Measurements from ENCODE around the gene KIF11. TPM values are rescaled to one million over a fixed set of nuclear protein-coding genes. Genes with fewer than 3 reads are reported as not detected.
A peak's percentile ranks its signal among the peaks of the same experiment; 100 is the strongest.

Gene KIF11
- total RNA-seq, 1 donor: 46.5 TPM

DNA sequence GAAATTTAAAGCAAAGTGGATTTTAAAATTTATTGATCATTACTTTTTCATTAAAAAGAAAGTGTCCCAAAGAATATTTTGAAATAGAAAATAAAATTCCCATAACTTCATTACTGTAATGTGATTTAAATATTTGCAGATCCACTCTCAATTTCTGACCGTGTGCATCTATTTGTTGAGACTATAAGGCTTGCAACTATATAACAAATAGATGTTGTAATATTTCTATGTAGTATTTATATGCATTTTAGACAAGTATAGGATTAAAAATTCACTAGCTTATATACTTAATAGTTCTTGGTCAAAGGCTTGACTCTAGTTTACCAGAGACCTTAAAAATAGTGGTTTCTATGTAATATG lies 100.6 kb downstream of the KIF11 start:
- DNase-seq (ENCODE audit: low read depth): no peak
- no peak overlapping the region for H3K4me3 ChIP-seq (ENCODE audit: low read depth, low read length)
- TF ChIP-seq, protein P1, sequence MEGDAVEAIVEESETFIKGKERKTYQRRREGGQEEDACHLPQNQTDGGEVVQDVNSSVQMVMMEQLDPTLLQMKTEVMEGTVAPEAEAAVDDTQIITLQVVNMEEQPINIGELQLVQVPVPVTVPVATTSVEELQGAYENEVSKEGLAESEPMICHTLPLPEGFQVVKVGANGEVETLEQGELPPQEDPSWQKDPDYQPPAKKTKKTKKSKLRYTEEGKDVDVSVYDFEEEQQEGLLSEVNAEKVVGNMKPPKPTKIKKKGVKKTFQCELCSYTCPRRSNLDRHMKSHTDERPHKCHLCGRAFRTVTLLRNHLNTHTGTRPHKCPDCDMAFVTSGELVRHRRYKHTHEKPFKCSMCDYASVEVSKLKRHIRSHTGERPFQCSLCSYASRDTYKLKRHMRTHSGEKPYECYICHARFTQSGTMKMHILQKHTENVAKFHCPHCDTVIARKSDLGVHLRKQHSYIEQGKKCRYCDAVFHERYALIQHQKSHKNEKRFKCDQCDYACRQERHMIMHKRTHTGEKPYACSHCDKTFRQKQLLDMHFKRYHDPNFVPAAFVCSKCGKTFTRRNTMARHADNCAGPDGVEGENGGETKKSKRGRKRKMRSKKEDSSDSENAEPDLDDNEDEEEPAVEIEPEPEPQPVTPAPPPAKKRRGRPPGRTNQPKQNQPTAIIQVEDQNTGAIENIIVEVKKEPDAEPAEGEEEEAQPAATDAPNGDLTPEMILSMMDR (IDR thresholded peaks at IDR 0.05; ENCODE audit: insufficient read depth, low read length): no peak

DNA sequence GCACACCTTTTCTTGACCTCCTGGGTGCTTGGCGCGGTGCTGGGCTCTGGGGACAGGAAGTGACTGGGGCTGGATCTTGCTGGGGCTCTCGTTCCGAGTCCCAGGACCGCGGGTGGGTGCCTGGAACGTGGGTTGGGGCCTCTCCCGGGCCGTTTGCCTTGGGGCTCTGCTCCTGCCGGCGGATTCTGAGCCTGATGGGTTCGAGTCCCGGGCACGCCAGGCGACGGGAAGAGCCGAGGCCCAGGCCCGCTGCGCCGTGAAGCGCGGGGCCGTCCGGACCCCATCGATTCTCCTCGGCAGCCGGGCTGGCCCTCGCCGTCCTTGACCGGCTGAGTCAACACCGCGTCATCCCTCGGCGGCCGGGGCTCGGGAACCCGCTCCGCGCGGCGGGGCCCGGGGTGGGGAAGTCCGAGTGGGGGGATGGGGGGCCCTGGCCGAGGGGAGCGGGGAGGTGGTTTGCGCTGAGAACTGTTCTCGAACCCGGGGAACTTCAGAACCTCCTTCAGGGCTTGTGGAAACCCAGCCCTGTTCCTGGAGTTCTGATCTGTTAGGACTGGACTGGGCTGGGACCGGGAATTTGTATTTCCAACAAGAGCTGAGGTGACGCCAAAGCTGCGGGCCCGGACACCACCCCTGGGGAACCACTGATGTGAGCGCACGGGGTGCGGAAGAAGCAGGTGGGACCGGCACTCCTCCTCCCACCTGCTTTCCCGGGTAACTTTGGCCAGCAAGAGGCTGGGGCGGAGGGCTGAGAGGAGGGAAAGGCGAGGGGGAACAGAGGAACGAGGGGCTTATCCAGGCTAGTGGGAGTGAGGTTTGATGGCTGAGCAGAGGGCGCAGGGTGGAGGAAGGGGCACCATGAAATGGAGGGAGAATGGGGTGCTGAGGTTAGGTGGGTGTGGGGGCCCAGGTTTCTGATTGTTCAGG lies 103.0 kb downstream of the KIF11 start:
- TF ChIP-seq, protein P1 (IDR thresholded peaks at IDR 0.05; ENCODE audit: insufficient read depth, low read length): no peak
- peak; percentile 40 for DNase-seq (ENCODE audit: low read depth)
- H3K4me3 ChIP-seq (ENCODE audit: low read depth, low read length): peak overlapping the region; percentile 45

DNA sequence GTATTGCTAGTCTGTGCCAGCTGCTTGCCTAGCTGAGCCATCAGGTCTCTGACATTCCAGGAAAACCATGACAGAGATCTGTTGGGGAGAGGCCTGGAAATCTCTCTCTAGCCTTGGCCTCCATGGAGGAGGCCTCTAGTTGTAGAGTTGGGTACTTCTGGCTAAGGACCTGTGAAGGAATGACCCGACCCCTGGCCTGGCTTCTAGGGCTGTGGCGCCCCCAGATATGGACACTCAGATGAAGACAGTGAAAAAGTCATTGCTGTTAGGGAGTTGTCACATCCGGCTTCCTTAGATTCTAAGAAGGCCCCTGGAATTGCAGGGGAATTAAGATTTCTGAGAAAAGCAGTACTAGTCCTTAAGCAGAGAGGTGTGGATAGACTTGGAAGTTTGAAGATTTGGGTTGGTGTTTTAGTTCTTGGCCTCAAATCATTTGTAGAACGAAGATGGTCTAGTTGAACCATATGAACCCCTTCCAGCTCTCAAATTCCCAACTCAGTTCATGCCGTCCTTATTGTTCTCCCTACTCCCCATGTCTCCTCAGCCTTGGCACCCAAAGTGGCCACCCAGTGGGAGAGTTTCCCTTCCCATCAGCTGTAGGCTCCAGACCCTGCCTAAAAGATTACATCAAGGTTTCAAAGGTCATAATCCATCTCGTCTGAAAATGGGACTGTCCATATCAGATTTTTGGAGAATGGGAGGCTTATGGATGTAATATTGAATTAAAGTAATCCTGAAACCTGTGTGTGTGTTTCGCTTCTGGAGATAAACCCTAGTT lies 103.9 kb downstream of the KIF11 start:
- TF ChIP-seq, protein P1 (IDR thresholded peaks at IDR 0.05; ENCODE audit: insufficient read depth, low read length): no peak
- no peak for DNase-seq (ENCODE audit: low read depth)
- no peak overlapping the region for H3K4me3 ChIP-seq (ENCODE audit: low read depth, low read length)

DNA sequence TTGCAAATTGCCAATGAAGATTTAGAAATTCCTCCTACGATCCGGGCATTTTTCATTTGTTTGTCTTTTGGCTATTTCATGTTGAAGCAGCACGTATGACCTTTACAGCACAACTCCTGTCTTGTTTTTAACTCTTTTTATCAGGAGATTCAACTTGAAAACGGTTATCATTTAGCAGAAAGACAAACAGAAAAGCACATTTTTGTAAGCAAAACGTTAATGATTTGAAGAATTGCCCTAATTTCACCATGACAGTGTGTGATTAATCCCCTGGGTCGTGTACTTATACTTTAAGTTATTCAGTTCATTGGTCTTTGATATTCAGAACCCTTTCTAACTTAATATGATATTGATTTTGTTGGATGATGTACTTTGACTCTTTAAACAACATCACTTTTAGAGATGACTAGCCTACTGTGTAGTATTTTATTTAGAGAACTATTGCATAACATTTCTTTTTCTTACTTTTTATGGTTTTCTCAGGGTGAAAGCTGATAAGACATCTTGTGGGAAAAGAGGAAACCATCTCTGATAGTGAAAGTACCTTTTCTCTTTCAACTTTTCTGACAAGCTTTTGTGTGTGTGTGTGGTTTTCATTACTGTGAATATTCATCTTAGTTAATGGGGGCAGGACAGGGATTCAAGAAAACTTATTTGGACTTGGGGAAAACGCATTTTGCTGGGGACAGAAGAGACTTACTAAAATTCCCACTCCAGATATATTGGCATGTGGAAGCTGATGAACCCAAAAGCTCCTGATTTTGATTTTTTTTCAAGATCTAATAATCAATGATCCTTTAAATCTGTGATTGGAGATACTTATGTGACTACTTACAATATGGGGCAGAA lies 105.0 kb downstream of the KIF11 start:
- TF ChIP-seq, protein P1 (IDR thresholded peaks at IDR 0.05; ENCODE audit: insufficient read depth, low read length): no peak
- DNase-seq (ENCODE audit: low read depth): no peak
- no peak overlapping the region for H3K4me3 ChIP-seq (ENCODE audit: low read depth, low read length)

DNA sequence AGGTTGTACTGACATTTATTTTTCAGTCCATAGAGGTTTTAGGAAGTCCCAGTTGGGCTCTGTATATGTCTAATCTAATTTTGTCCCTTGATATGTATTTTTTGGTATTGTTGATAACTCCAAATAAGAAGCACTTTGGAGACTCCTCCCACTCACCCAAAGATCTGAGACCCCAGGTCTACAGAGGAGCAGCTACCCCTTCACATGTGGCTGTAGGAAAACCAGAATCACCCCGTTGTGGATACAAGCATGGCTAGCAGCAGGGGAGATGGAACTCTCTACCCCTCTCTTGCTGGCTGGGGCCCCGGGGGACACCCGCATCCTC lies 106.2 kb downstream of the KIF11 start:
- TF ChIP-seq, protein P1 (IDR thresholded peaks at IDR 0.05; ENCODE audit: insufficient read depth, low read length): no peak
- DNase-seq (ENCODE audit: low read depth): no peak
- H3K4me3 ChIP-seq (ENCODE audit: low read depth, low read length): peak overlapping the region; percentile 46
